ENCODE measurements around the gene DOCK2.
A peak's percentile ranks its signal among the peaks of the same experiment; 100 is the strongest.
"Not testable (repeated sequence)": the region's sequence is repeated elsewhere in the genome, so short reads cannot be mapped to it uniquely, and the experiment has no call there.

DOCK2 gene

DNA sequence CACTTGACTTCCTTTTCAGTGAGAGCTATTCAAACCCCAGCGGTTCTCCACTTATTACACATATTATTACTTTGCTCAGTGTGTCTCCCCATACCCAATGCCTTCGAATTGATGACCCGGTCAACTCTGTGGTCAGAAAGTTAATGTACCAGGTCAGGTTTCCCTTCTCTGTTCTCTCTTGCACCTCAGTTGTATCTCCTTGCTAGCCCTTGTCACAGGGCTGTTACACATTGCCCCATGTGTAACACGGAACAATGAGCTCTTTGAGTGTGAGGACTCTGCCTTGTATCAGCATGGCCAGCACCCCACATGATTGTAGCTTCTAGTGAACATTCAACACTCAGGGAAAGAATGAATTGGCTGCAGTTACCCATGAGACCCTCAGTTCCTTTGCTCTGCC, 73.6 kb downstream of the DOCK2 start:
- no peak for DNase-seq (ENCODE audit: extremely low spot score, insufficient read length, low read depth)
- FAIRE-seq: no peak

DNA sequence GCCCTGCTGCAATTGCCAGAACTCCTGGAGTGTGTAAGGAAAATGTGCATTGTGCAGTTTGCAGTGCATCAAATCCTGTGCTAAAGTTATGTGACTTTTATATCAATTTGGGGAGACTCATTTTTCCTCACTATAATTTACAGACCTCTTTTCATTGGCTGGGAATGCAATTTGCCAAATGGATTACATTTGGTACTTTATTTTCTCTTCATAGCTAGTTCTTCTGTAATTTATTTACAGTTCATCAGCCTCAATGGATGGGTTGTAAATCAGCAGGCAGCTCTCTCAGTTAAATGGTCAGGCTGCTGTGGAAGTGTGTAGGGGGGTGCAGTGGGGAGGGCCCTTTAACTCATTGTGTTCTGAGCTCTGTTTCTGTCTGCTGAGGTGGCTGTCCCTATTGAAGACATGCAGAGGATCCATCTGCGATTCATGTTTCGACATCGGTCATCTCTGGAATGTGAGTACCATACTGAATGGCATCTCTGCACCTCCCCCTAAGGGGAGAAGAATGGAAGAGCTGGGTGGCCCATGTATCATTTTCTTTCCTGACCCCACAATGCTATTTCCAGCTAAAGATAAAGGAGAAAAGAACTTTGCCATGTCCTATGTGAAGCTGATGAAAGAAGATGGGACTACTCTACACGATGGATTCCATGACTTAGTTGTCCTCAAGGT, 74.6 kb downstream of the DOCK2 start:
- FAIRE-seq (no peak), DNase-seq (ENCODE audit: extremely low spot score, insufficient read length, low read depth) (no peak)

DNA sequence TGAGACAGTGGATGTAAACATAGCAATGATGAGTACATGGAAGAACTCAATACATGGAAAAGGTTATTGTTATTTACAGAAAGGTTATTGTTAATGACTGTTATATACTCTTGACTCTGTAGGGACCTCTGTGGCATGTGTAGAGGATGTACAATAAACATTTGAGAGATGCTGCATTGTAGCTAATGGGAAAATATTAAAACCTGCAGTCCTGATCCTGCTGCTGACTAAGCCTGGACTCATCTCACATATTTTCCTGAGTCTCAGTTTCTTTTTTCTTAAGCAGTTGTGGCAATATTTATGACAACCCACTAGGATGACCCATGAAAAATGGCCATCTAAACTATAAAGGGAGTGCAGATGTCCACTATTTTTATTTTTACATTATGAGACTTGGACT, 75.4 kb downstream of the DOCK2 start:
- no peak for FAIRE-seq

GRCh38 chr5:169716287-169716686, 79.2 kb downstream of the DOCK2 start:
- DNase-seq (ENCODE audit: extremely low spot score, insufficient read length, low read depth): no peak
- no peak for FAIRE-seq

More for the DNA sequence above, 75.4 kb downstream of the DOCK2 start:
- no peak for DNase-seq (ENCODE audit: extremely low spot score, insufficient read length, low read depth)

- DNase-seq (ENCODE audit: extremely low spot score, insufficient read length, low read depth): no peak
- FAIRE-seq: no peak
Measured at GRCh38 chr5:169717288-169717687, 80.2 kb downstream of the DOCK2 start.

GRCh38 chr5:169719360-169720314, 82.6 kb downstream of the DOCK2 start:
- peak; percentile 69 for FAIRE-seq
- peak; percentile 26 for DNase-seq (ENCODE audit: extremely low spot score, insufficient read length, low read depth)

DNA sequence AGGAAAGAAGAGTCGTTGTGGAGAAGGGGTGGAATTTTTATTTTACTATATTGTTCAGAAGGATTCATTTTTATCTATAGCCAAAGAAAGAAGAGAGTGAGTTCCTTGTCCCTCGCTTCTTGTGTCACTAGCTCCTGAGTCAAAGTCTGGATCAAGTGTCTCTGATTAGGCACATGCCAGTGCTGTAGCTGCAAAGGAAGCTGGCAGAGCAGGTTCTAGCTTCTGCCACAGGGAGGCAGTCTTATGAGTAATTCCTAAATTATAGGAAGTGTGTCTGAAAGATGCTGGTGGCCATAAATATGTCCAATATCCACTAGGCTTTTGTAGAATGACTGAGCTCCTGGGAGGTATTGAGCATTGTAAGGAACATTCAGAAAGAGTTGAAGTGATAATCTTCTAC, 84.7 kb downstream of the DOCK2 start:
- DNase-seq (ENCODE audit: extremely low spot score, insufficient read length, low read depth) (no peak), FAIRE-seq (no peak)

DNA sequence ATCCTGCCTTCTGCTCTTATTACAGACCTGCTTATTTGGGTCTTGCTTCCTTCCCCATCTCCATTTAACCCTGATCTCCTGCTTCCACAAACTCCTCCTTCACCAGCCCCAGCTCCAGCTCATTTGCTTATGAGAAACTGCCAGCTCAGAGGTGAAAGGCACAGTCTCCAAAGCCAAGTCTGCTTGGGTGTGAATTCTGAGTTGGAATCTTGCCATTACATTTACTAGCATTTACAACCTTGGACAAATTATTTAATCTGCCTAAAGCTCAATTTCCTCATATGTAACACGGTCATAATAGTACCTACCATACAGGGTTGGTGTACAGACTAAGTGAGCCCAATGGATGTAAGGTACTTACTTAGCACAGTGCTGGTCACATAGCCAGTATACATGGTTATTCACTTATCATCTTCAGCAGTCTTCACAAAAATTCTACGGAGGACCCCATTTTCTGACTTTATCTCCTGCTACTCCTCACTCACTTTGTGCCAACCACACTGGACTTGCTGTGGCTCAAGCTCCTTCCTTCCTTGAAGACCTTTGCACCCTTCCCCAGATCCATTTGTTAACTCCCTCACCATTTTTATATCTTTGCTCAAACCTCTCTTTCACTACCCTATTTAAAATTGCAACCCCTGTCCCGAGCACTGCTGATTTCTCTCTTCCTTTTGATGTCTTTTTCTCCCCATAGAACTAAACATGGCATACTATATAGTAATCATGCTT, 86.2 kb downstream of the DOCK2 start:
- DNase-seq (ENCODE audit: extremely low spot score, insufficient read length, low read depth): no peak
- FAIRE-seq: no peak

GRCh38 chr5:169724303-169725087, 87.4 kb downstream of the DOCK2 start:
- no peak for FAIRE-seq
- no peak for DNase-seq (ENCODE audit: extremely low spot score, insufficient read length, low read depth)

DNA sequence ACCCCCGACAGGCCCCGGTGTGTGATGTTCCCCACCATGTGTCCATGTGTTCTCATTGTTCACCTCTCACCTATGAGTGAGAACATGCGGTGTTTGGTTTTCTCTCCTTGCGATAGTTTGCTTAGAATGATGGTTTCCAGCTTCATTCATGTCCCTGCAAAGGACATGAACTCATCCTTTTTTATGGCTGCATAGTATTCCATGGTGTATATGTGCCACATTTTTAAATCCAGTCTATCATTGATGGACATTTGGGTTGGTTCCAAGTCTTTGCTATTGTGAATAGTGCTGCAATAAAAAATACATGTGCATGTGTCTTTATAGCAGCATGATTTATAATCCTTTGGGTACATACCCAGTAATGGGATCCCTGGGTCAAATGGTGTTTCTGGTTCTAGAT, 88.6 kb downstream of the DOCK2 start:
- DNase-seq (ENCODE audit: extremely low spot score, insufficient read length, low read depth); FAIRE-seq: not testable (repeated sequence)

DNA sequence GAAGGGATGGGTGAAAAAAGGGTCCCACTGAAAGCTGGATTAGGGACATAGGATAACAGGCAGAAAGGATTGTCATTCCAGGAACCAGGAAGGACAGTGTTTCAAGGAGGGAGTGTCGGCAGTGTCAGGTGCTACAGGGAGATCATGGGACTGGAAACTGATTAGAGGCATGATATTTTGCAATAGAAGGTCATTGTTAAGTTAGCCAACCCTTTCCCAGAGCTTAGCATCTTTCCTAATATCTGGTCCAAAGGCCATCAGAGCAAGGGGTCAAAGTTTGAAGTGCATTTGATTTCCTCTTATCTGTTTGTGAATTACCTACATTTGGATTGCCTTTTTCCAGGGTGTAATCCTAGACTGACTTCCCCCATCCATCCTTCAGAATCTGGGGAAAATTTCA, 91.3 kb downstream of the DOCK2 start:
- DNase-seq (ENCODE audit: extremely low spot score, insufficient read length, low read depth) (no peak), FAIRE-seq (no peak)

GRCh38 chr5:169731221-169731620, 94.1 kb downstream of the DOCK2 start:
- FAIRE-seq (no peak), DNase-seq (ENCODE audit: extremely low spot score, insufficient read length, low read depth) (no peak)

DNA sequence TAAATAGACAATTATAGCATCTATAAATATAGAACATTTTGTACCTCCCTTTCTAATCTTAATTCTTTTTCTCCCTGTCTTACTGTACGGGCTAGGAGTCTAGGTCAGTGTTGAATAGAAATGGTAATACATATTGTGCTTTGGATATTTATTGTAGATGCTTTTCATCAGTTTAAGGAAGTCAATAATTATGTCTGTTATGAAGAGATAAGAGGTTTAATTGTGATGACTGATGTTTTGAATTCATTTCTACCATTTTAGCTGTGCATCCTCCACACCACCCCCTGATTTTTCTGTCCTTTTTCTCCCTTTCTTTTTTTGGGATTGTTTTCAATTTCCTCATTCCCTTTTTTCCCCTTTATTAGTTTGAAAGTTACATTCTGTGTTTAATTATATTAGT, 95.8 kb downstream of the DOCK2 start:
- FAIRE-seq: no peak

DNA sequence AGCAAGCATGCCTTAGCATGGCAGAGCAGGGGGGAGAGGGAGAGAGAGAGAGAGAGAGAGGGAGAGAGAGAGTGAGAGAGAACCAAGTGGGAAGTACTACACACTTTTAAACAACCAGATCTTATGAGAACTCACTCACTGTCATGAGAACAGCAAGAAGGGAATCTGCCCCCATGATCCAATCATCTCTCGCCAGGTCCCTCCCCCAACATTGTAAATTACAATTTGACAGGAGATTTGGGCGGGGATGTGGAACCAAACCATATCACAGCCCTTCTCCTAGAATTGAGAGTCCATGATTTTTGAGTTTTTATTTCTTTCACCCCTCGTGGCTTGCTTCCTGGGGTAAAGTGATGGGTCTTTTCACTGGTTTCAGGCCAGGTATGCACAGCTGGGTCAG, 98.8 kb downstream of the DOCK2 start:
- DNase-seq (ENCODE audit: extremely low spot score, insufficient read length, low read depth) (no peak), FAIRE-seq (peak; percentile 45)

More for the DNA sequence above, 95.8 kb downstream of the DOCK2 start:
- no peak for DNase-seq (ENCODE audit: extremely low spot score, insufficient read length, low read depth)

GRCh38 chr5:169736653-169737052, 99.6 kb downstream of the DOCK2 start:
- DNase-seq (ENCODE audit: extremely low spot score, insufficient read length, low read depth): no peak
- no peak for FAIRE-seq

- DNase-seq (ENCODE audit: extremely low spot score, insufficient read length, low read depth): no peak
- no peak for FAIRE-seq
Measured at GRCh38 chr5:169740435-169740834, 103.4 kb downstream of the DOCK2 start.

GRCh38 chr5:169742771-169743296, 105.8 kb downstream of the DOCK2 start:
- FAIRE-seq (no peak), DNase-seq (ENCODE audit: extremely low spot score, insufficient read length, low read depth) (no peak)

DNA sequence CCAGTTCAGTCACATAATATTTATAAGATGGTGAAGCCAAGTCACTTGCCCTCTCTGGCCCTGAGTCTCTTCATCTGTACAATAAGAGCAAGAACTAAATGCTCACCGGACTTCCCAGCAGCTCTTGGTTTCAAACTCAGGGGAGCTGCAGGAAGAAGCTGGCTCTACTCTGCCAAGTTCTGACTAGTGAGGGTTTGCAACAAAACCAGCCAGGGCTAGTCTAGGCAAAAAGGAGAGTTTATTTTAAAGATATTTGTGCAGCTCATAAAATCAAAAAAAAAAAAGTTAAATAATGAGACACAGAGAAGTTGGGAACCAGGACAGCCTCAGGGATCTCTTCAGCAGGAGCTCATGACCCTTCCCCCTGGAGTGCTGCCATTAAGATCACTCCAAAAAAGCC, 107.3 kb downstream of the DOCK2 start:
- FAIRE-seq: no peak
- no peak for DNase-seq (ENCODE audit: extremely low spot score, insufficient read length, low read depth)

- DNase-seq (ENCODE audit: extremely low spot score, insufficient read length, low read depth): no peak
- FAIRE-seq: no peak
Measured at GRCh38 chr5:169745441-169746146, 108.5 kb downstream of the DOCK2 start.
